Endothelial cell of umbilical vein (primary cell): ENCODE measurements around the gene SBF1. TPM values are rescaled to one million over a fixed set of nuclear protein-coding genes. Genes with fewer than 3 reads are reported as not detected.

Experiments used
- BruUV-seq: library from RNA; stranded (reverse); fragments of 400-500 nt; replicated peaks from 2 replicates; lab custom pipeline; 2021; lab: Mats Ljungman, UMichigan
- CTCF ChIA-PET: fragments of 300-600, 350-600 bp; sonication (Branson Sonifier 250); formaldehyde crosslinking; loops from one replicate; lab custom pipeline; 2021; ENCODE audit warnings: antibody characterized with exemption, inconsistent platforms; lab: Charles Lee
- POLR2A ChIA-PET: fragments of 300-600, 350-600 bp; sonication (Branson Sonifier 250); formaldehyde crosslinking; loops from one replicate; lab custom pipeline; 2021; ENCODE audit warnings: antibody characterized with exemption, inconsistent platforms; lab: Charles Lee
- DNase-seq: peaks from one replicate; pipeline ENCODE4 v3.0.0-alpha.2; 2011; ENCODE audit warnings: low read depth, low spot score
- FAIRE-seq: peaks from 2 replicates; lab custom pipeline; 2011; peaks lifted over from hg19 to GRCh38; lab: Jason Lieb, UNC
- H2AFZ ChIP-seq: 2 replicates; pipeline ENCODE4 v1.6.0; 2012; ENCODE audit warnings: low read depth, low read length, control low read depth, inconsistent platforms
- H3K27ac ChIP-seq: 2 replicates; pipeline ENCODE4 v1.5.1; 2011; ENCODE audit warnings: low read depth, mild to moderate bottlenecking, control low read depth, low read length, moderate library complexity; ENCODE audit not compliant: insufficient read depth
- H3K27me3 ChIP-seq, 2 experiments: 2 replicates each; pipeline versions ENCODE4 v1.6.0 to v1.6.1; 2011; ENCODE audit warnings: low read length in 2 of 2, mixed read lengths in 1 of 2; ENCODE audit not compliant: control insufficient read depth in 2 of 2, insufficient read depth in 2 of 2
- H3K36me3 ChIP-seq, 2 experiments: 2 replicates in 1 of 2; 3 replicates in 1 of 2; pipeline ENCODE4 v1.5.1; 2011; ENCODE audit warnings: low read length in 2 of 2, mild to moderate bottlenecking in 1 of 2, moderate library complexity in 1 of 2; ENCODE audit not compliant: control insufficient read depth in 2 of 2, insufficient read depth in 2 of 2; ENCODE audit errors: extremely low read depth in 1 of 2
- H3K4me1 ChIP-seq: 3 replicates; pipeline ENCODE4 v1.5.1; 2011; ENCODE audit warnings: mild to moderate bottlenecking, low read length; ENCODE audit not compliant: control insufficient read depth, insufficient read depth; ENCODE audit errors: extremely low read depth
- H3K4me2 ChIP-seq: 2 replicates; pipeline ENCODE4 v1.6.1; 2011; ENCODE audit warnings: low read length, control low read depth, mixed read lengths; ENCODE audit not compliant: insufficient read depth
- H3K4me3 ChIP-seq, 3 experiments: fragments of 200-600 bp in 1 of 3; sonication (generic), shearing (Covaris generic) in 1 of 3; replicated peaks in 1 of 3; 2 replicates each; pipeline ENCODE4 v1.5.1; 2011 to 2016; ENCODE audit warnings: control low read depth in 3 of 3, low read length in 3 of 3, mild to moderate bottlenecking in 2 of 3, inconsistent platforms in 1 of 3, low read depth in 1 of 3, moderate library complexity in 1 of 3; ENCODE audit not compliant: insufficient read depth in 1 of 3
- H3K79me2 ChIP-seq: 2 replicates; pipeline ENCODE4 v1.6.0; 2012; ENCODE audit warnings: low read length, inconsistent platforms; ENCODE audit not compliant: control insufficient read depth, insufficient read depth
- H3K9ac ChIP-seq: replicated peaks from 2 replicates; pipeline ENCODE3; 2011; ENCODE audit warnings: low read length, control low read depth; ENCODE audit not compliant: insufficient read depth; ENCODE audit errors: extremely low read depth
- H3K9me1 ChIP-seq: replicated peaks from 3 replicates; pipeline ENCODE4 v1.6.0; 2011; ENCODE audit warnings: mild to moderate bottlenecking, low read length; ENCODE audit not compliant: control insufficient read depth, insufficient read depth; ENCODE audit errors: extremely low read depth
- H3K9me3 ChIP-seq: replicated peaks from 2 replicates; pipeline ENCODE4 v1.5.1; 2012; ENCODE audit warnings: low read length, inconsistent platforms; ENCODE audit not compliant: control insufficient read depth, insufficient read depth
- H4K20me1 ChIP-seq: replicated peaks from 2 replicates; pipeline ENCODE3; 2011; ENCODE audit warnings: mild to moderate bottlenecking, low read length; ENCODE audit not compliant: control insufficient read depth, insufficient read depth; ENCODE audit errors: extremely low read depth
- CTCF ChIP-seq, 2 donors: IDR thresholded peaks; 1 replicate in 1 of 2; 2 replicates in 1 of 2; pipeline ENCODE4 v1.5.1; 2011; ENCODE audit warnings: low read length in 2 of 2, mild to moderate bottlenecking in 2 of 2, moderate library complexity in 2 of 2, control low read depth in 1 of 2, inconsistent platforms in 1 of 2, low read depth in 1 of 2; ENCODE audit not compliant: insufficient read depth in 1 of 2; ENCODE audit errors: extremely low read depth in 1 of 2
- EZH2 ChIP-seq: IDR thresholded peaks from 2 replicates; pipeline ENCODE4 v1.6.1; 2012; ENCODE audit warnings: borderline replicate concordance, low read depth, mild to moderate bottlenecking, moderate library complexity, low read length, inconsistent platforms; ENCODE audit not compliant: severe bottlenecking
- FOS ChIP-seq: IDR thresholded peaks from 2 replicates; pipeline ENCODE4 v1.6.1; 2011; ENCODE audit warnings: mild to moderate bottlenecking, low read length, moderate library complexity, borderline replicate concordance; ENCODE audit not compliant: insufficient read depth
- GATA2 ChIP-seq: IDR thresholded peaks from 2 replicates; pipeline ENCODE4 v1.7.0; 2011; ENCODE audit warnings: low read depth, mild to moderate bottlenecking, moderate library complexity, mixed read lengths, low read length; ENCODE audit not compliant: insufficient read length, insufficient read depth
- JUN ChIP-seq: IDR thresholded peaks from 2 replicates; pipeline ENCODE4 v1.6.1; 2011; ENCODE audit warnings: borderline replicate concordance, low read depth; ENCODE audit not compliant: insufficient read length, insufficient read depth
- MAX ChIP-seq: IDR thresholded peaks from 2 replicates; pipeline ENCODE4 v1.6.1; 2011; ENCODE audit not compliant: insufficient read depth, insufficient read length
- MYC ChIP-seq: IDR thresholded peaks from one replicate; pipeline ENCODE4 v1.6.1; 2011; ENCODE audit warnings: mild to moderate bottlenecking, low read depth, low read length
- POLR2A ChIP-seq: IDR thresholded peaks from 2 replicates; pipeline ENCODE4 v1.6.1; 2012; ENCODE audit warnings: low read depth, mild to moderate bottlenecking, control low read depth, low read length
- POLR2AphosphoS5 ChIP-seq: IDR thresholded peaks from 2 replicates; pipeline ENCODE4 v1.6.1; 2012; ENCODE audit warnings: low read depth, mild to moderate bottlenecking, control low read depth, low read length, moderate library complexity; ENCODE audit not compliant: insufficient read depth
- dilution Hi-C: fragments of 300-500 bp; cut with MboI; formaldehyde crosslinking; loops from one replicate; pipeline ENCODE4 v1.15.0; 2019; ENCODE audit warnings: low sequenced_read_pairs; ENCODE audit not compliant: extremely low pct_ligation_motif_present
- intact Hi-C: fragments of 100-400 bp; cut with micrococcal nuclease; formaldehyde crosslinking; loops from one replicate; pipeline ENCODE4 v1.10.0; 2022
- polyA plus RNA-seq, 4 experiments: library from polyadenylated mRNA; depleted of rRNA in 3 of 4; stranded (reverse) in 3 of 4; unstranded in 1 of 4; fragments of >200 nt; gene quantifications; 2 replicates each; pipeline versions ENCODE4 v1.2.1 to v1.2.3, GENCODE V29; 2011 to 2012; ENCODE audit warnings: missing spikeins in 1 of 4
- total RNA-seq: library from RNA; stranded (reverse); gene quantifications from 2 replicates; pipeline ENCODE4 v1.2.3, GENCODE V29; 2021

The SBF1 gene
- total and polyA plus RNA-seq, 2 donors (not counting 3 experiments of a cell fraction or from before 2014, with no cell fraction given), result 36.3 to 68.6 TPM

DNA sequence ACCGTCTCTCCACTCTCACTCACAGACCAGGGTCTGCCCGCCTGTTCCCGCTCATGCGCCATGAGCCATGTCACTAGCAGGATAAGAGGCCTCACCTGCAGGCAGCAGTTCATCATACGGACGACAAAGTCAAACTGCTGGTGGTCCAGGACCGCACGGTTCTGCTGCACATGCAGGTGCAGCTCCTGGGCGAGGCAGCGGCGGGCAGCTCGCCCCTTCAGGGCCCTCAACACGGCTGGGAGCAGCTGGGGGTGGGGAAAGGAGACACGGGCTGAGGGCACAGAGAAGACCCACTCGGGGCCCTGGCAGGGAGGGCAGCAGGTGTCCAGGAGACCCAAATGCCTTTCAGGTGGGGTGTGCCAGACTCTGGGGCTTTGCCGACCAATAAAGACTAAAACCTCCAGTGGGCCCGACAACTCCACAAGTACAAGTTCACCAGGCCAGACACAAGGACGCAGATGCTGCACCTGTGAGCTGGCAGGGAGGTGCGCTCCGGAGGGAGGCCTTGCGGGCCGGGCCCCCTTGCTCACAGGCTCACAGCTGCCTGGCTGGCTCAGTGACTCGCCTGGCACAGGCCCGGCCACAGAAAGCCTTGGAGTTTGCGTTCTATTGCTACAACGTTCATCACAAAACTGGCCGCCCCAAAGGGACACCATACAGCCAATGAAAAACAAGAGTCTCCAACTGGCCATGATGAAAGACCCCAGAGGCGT lies 11.5 kb downstream of the SBF1 start:
- Histone ChIP-seq H3K27ac (no peak overlapping the region), H3K4me3 (no peak overlapping the region), H3K9me3 (no peaks in the 10 kb centered on the region), H3K79me2 (peaks cover 6% of the 10 kb centered on the region), H3K4me1 (no peaks in the 10 kb centered on the region), H3K27me3 (no peaks in the 10 kb centered on the region), H4K20me1 (no peaks in the 10 kb centered on the region), H3K9ac (no peak overlapping the region), H3K36me3 (peaks cover 0 to 82% of the 10 kb centered on the region in 2 experiments), H2AFZ (no peak overlapping the region), H3K4me2 (no peak overlapping the region), H3K9me1 (no peaks in the 10 kb centered on the region)
- DNase-seq (no peak), FAIRE-seq (no peak)
- CTCF ChIA-PET, result no interaction called here
- dilution Hi-C loops, result no loop called here
- POLR2A ChIA-PET, result no interaction called here
- no peak for TF ChIP-seq EZH2
- no peak for TF ChIP-seq JUN
- TF ChIP-seq POLR2A, result no peak
- TF ChIP-seq MYC, result no peak
- TF ChIP-seq CTCF (IDR thresholded peaks at IDR 0.05; ENCODE audit: extremely low read depth in 1 of 2, insufficient read depth in 1 of 2, low read depth in 1 of 2, low read length in 2 of 2), result no peak
- no peak for TF ChIP-seq FOS
- no peak for TF ChIP-seq POLR2AphosphoS5
- no peak for TF ChIP-seq GATA2
- TF ChIP-seq MAX, result no peak
- no TSS peak for BruUV-seq
- intact Hi-C loops, result no loop called here
